GM12872 (cell line): ENCODE results near the gene RORB.

Experiments
- TF ChIP-seq, protein P1 (sequence below): IDR thresholded peaks from 3 replicates; pipeline ENCODE4 v1.5.1; 2011; ENCODE audit warnings: low read depth, mild to moderate bottlenecking, low read length, moderate library complexity; ENCODE audit not compliant: insufficient read depth

RORB gene

DNA sequence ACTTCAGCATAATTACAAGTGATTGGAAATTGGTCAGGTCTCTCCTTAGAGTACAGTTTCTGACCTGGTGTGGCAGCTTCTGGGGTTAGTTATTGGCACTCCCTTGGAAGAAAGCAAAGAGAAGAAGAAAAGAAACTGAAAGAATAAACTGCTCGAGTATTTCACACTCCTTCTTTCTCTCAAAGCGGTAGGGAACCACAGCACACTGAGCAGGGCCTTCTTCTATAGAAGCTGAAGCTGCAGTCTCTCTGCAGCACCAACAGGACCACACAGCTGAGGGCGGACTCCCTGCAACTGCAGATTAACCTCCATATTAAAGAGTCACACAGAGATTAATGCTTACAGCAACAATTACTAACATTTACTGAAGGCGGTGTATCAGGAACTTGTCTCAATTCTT is 238.6 kb downstream of the RORB start:
- TF ChIP-seq, protein P1, sequence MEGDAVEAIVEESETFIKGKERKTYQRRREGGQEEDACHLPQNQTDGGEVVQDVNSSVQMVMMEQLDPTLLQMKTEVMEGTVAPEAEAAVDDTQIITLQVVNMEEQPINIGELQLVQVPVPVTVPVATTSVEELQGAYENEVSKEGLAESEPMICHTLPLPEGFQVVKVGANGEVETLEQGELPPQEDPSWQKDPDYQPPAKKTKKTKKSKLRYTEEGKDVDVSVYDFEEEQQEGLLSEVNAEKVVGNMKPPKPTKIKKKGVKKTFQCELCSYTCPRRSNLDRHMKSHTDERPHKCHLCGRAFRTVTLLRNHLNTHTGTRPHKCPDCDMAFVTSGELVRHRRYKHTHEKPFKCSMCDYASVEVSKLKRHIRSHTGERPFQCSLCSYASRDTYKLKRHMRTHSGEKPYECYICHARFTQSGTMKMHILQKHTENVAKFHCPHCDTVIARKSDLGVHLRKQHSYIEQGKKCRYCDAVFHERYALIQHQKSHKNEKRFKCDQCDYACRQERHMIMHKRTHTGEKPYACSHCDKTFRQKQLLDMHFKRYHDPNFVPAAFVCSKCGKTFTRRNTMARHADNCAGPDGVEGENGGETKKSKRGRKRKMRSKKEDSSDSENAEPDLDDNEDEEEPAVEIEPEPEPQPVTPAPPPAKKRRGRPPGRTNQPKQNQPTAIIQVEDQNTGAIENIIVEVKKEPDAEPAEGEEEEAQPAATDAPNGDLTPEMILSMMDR = no peak

DNA sequence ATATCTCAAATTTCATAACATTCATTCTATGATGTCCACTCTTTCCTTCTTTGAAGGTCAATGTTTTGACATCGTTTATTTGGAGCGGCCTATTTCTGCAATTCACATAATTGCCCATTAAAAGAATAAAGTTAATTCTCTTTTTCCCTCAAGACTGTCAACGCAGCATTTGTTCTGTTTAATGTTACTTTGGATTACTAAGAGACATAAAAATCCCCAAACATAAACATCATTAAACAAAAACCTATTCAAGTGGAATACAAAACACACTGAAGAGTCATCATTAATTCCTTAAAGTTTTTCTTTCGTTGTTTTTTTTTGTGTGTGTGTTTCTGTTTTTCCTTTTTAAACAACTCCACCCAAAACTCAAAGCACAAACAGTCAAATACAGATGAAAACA is 239.5 kb downstream of the RORB start:
- TF ChIP-seq, protein P1 = no peak

DNA sequence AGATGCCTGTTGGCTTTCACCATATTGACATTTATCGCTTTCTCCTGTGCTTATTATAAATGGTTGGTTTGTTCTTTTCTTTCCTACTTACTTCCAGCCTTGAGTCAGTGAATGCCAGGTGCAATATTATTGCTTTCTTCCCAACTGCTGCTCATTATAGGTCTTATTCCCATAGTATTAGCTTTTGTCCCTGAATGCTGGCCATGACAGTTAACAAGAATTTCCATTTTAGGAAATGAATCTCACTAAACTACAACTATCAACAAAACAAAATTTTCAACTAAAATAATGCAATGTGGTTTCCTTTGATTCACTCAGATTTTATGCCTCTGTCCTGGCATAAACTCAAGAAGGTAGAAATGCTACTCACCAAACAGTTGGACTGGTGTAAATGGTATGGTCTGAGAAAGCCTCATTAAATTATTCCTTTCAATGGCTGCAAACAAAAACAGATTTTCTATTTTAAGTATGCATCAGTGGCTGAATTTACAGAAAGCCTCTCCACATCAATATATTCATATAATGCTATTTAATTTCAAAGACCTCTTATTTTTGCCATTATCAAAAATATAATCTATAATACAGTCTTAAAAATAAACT is 245.2 kb downstream of the RORB start:
- TF ChIP-seq, protein P1 = no peak
